ENCODE measurements around the gene GLIPR1L1.

DNA sequence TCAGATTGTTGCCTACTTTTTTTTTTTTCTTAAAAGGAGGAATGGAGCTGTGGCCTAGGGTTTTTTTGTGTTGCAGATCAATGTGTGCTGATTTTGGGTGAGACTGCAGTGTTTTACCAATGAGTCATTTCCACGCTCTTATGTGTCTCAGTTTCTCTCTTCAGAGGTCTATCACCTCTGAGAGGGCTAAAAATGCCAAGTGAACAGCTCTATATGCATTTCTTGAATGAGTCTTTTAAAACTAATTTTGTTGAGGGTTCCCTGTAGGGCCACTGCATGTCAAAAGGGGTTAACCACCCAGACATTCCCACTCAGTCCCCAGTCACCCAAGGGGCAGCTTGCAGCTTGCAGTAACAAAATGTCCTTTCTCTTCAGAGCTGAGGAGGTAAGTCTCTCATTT lies 32.2 kb downstream of the GLIPR1L1 start:
- TF ChIP-seq FOXA1 (IDR thresholded peaks at IDR 0.05): no peak
- no peak for TF ChIP-seq FOXM1 (IDR thresholded peaks at IDR 0.05; ENCODE audit: borderline replicate concordance)
- TF ChIP-seq SP1 (IDR thresholded peaks at IDR 0.05): no peak
- no peak for TF ChIP-seq NFRKB (IDR thresholded peaks at IDR 0.05)
